GM12878 (cell line): ENCODE data around the gene SPOCK1.

Experiments
- CTCF ChIP-seq, 3 experiments: IDR thresholded peaks in 2 of 3; conservative IDR thresholded peaks in 1 of 3; 2 replicates each; pipeline ENCODE4 v1.5.1; 2011; ENCODE audit warnings: low read depth in 3 of 3, low read length in 3 of 3, mild to moderate bottlenecking in 3 of 3, control low read depth in 2 of 3, moderate library complexity in 2 of 3, inconsistent platforms in 1 of 3, mixed read lengths in 1 of 3; ENCODE audit not compliant: control insufficient read depth in 2 of 3, insufficient read depth in 1 of 3; ENCODE audit errors: extremely low read depth in 1 of 3
- ETV6 ChIP-seq, 2 experiments: fragments of 450-650 bp in 1 of 2; IDR thresholded peaks in 1 of 2; conservative IDR thresholded peaks in 1 of 2; 2 replicates each; pipeline ENCODE4 v1.6.1; 2014; ENCODE audit warnings: antibody characterized with exemption in 1 of 2, borderline replicate concordance in 1 of 2, low read depth in 1 of 2, mild to moderate bottlenecking in 1 of 2, moderate library complexity in 1 of 2
- KAT2A ChIP-seq: conservative IDR thresholded peaks from 2 replicates; pipeline ENCODE4 v1.6.1; 2011; ENCODE audit warnings: low read depth, low read length; ENCODE audit not compliant: control insufficient read depth
- POLR2AphosphoS2 ChIP-seq: IDR thresholded peaks from 2 replicates; pipeline ENCODE4 v1.6.1; 2011; ENCODE audit warnings: low read depth, mild to moderate bottlenecking, low read length, improper control_type of control experiment, moderate library complexity
- POLR2AphosphoS5 ChIP-seq: IDR thresholded peaks from 2 replicates; pipeline ENCODE4 v1.6.1; 2011; ENCODE audit warnings: mild to moderate bottlenecking, low read length, inconsistent platforms
- ZBTB11 ChIP-seq: fragments of 450-650 bp; formaldehyde crosslinking; IDR thresholded peaks from 2 replicates; pipeline ENCODE4 v1.5.0; 2022; ENCODE audit warnings: mild to moderate bottlenecking, missing genetic modification characterization
- ZNF24 ChIP-seq: fragments of 450-650 bp; IDR thresholded peaks from 2 replicates; pipeline ENCODE4 v1.6.1; 2017; ENCODE audit warnings: antibody characterized with exemption, mild to moderate bottlenecking

- TF ChIP-seq ZNF24 (no peak), ZBTB11 (no peak), CTCF (IDR thresholded peaks at IDR 0.05 in 2 of 3, conservative IDR thresholded peaks at IDR 0.05 in 1 of 3; ENCODE audit: control insufficient read depth in 2 of 3, extremely low read depth in 1 of 3, insufficient read depth in 1 of 3, low read depth in 3 of 3, low read length in 3 of 3) (no peak), ETV6 (conservative IDR thresholded peaks at IDR 0.05 in 1 of 2, IDR thresholded peaks at IDR 0.05 in 1 of 2; ENCODE audit: borderline replicate concordance in 1 of 2, low read depth in 1 of 2) (no peak), POLR2AphosphoS5 (no peak), KAT2A (no peak), POLR2AphosphoS2 (no peak)
Observed at GRCh38 chr5:137312011-137312410, 187.1 kb downstream of the SPOCK1 start.
